ENCODE measurements around the gene RIPOR2. TPM values are rescaled to one million over a fixed set of nuclear protein-coding genes. Genes with fewer than 3 reads are reported as not detected.
A peak's percentile ranks its signal among the peaks of the same experiment; 100 is the strongest.

RIPOR2 gene
- total RNA-seq, 2 experiments from 2014 or later = 18.0 to 28.9 TPM

- TF ChIP-seq EZH2phosphoT487 (IDR thresholded peaks at IDR 0.05; ENCODE audit: borderline replicate concordance, low read depth, low read length) = no peak
- TF ChIP-seq, protein P1, sequence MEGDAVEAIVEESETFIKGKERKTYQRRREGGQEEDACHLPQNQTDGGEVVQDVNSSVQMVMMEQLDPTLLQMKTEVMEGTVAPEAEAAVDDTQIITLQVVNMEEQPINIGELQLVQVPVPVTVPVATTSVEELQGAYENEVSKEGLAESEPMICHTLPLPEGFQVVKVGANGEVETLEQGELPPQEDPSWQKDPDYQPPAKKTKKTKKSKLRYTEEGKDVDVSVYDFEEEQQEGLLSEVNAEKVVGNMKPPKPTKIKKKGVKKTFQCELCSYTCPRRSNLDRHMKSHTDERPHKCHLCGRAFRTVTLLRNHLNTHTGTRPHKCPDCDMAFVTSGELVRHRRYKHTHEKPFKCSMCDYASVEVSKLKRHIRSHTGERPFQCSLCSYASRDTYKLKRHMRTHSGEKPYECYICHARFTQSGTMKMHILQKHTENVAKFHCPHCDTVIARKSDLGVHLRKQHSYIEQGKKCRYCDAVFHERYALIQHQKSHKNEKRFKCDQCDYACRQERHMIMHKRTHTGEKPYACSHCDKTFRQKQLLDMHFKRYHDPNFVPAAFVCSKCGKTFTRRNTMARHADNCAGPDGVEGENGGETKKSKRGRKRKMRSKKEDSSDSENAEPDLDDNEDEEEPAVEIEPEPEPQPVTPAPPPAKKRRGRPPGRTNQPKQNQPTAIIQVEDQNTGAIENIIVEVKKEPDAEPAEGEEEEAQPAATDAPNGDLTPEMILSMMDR (conservative IDR thresholded peaks at IDR 0.05; ENCODE audit: low read length) = no peak
- CTCF ChIA-PET (ENCODE audit: unreplicated experiment) = no interaction called here
- Histone ChIP-seq H3K79me2 (ENCODE audit: insufficient read depth, low read depth, low read length) (peaks cover 85% of the 10 kb centered on the region), H3K4me3 (ENCODE audit: low read depth, low read length, poor library complexity, severe bottlenecking) (no peak overlapping the region), H2AFZ (ENCODE audit: low read length) (no peak overlapping the region), H3K36me3 (ENCODE audit: insufficient read depth, low read length) (no peaks in the 10 kb centered on the region; the same call in 1 of the 2 replicates), H3K9me3 (ENCODE audit: low read length) (0 out of 2 replicates have a peak, but pooled peaks cover 4% of the 10 kb centered on the region), H3K4me1 (ENCODE audit: insufficient read depth, low read length, poor library complexity, severe bottlenecking) (peaks cover 87% of the 10 kb centered on the region), H3K4me2 (ENCODE audit: low read length) (peak overlapping the region; percentile 29; the same call in 1 of the 2 replicates), H3K27ac (ENCODE audit: low read depth, low read length, poor library complexity, severe bottlenecking) (no peak overlapping the region), H4K20me1 (ENCODE audit: insufficient read depth, low read length) (no peaks in the 10 kb centered on the region), H3K9me2 (ENCODE audit: insufficient read depth, low read length) (no peaks in the 10 kb centered on the region)
- BruUV-seq (replicated peaks) = no TSS peak
- intact Hi-C loops (cut with micrococcal nuclease; ENCODE audit: unreplicated experiment) = no loop called here
- DNase-seq (ENCODE audit: low spot score) = no peak
- POLR2A ChIA-PET = interaction anchor here (0.6 to 3.3 kb wide), 5 partner anchors 9 to 705 kb away, joined by 3 to 17 read pairs (median 3); partner anchors contain the start of gene RIPOR2
Observed at GRCh38 chr6:24926192-24926591, 9.6 kb downstream of the RIPOR2 start.

GRCh38 chr6:24925661-24926060 is 10.1 kb downstream of the RIPOR2 start:
- Histone ChIP-seq H3K4me2 (ENCODE audit: low read length) (peak overlapping the region; percentile 29; the same call in 1 of the 2 replicates), H3K4me3 (ENCODE audit: low read depth, low read length, poor library complexity, severe bottlenecking) (no peak overlapping the region), H3K27ac (ENCODE audit: low read depth, low read length, poor library complexity, severe bottlenecking) (no peak overlapping the region), H3K9me2 (ENCODE audit: insufficient read depth, low read length) (no peaks in the 10 kb centered on the region), H3K4me1 (ENCODE audit: insufficient read depth, low read length, poor library complexity, severe bottlenecking) (peaks cover 87% of the 10 kb centered on the region), H3K79me2 (ENCODE audit: insufficient read depth, low read depth, low read length) (peaks cover 79% of the 10 kb centered on the region), H2AFZ (ENCODE audit: low read length) (no peak overlapping the region), H3K9me3 (ENCODE audit: low read length) (0 out of 2 replicates have a peak, but pooled peaks cover 4% of the 10 kb centered on the region), H3K36me3 (ENCODE audit: insufficient read depth, low read length) (no peaks in the 10 kb centered on the region; the same call in 1 of the 2 replicates), H4K20me1 (ENCODE audit: insufficient read depth, low read length) (no peaks in the 10 kb centered on the region)
- no TSS peak for BruUV-seq (replicated peaks)
- ChIA-PET POLR2A (interaction anchor here (0.6 to 3.3 kb wide), 7 partner anchors 10 to 705 kb away, joined by 3 to 17 read pairs (median 3); partner anchors contain the start of gene RIPOR2), CTCF (ENCODE audit: unreplicated experiment) (interaction anchor here (0.7 kb wide), 1 partner anchor 68 kb away, joined by 3 read pairs; no protein-coding TSS in a partner anchor)
- intact Hi-C loops (cut with micrococcal nuclease; ENCODE audit: unreplicated experiment) = no loop called here
- no peak for DNase-seq (ENCODE audit: low spot score)
- TF ChIP-seq, protein P1 (conservative IDR thresholded peaks at IDR 0.05; ENCODE audit: low read length) = no peak
- no peak for TF ChIP-seq EZH2phosphoT487 (IDR thresholded peaks at IDR 0.05; ENCODE audit: borderline replicate concordance, low read depth, low read length)

All from OCI-LY7 (cell line).